T47D (cell line): ENCODE measurements around the gene LMBRD2.
"Not testable (repeated sequence)": the region's sequence is repeated elsewhere in the genome, so short reads cannot be mapped to it uniquely, and the experiment has no call there.

Experiments
- DNase-seq, 2 experiments: peaks; one replicate each; pipeline versions ENCODE4 v3.0.0 to v3.0.0-alpha.2; 2011 to 2012; ENCODE audit warnings: low read depth in 1 of 2, low spot score in 1 of 2
- JUND ChIP-seq: IDR thresholded peaks from 2 replicates; pipeline ENCODE4 v1.6.1; 2012; ENCODE audit warnings: low read depth
- in situ Hi-C: cut with HindIII; loops from 2 replicates; pipeline ENCODE4 v1.10.0; 2016; ENCODE audit warnings: low sequenced_read_pairs, low pct_unique_long_range_greater_than_20kb

The LMBRD2 gene

GRCh38 chr5:36156121-36156601 is 4.5 kb upstream of the LMBRD2 start:
- in situ Hi-C loops, result no loop called here
- DNase-seq, result no peak
- no peak for TF ChIP-seq JUND

GRCh38 chr5:36155291-36155690 is 3.6 kb upstream of the LMBRD2 start:
- no peak for TF ChIP-seq JUND
- in situ Hi-C loops, result no loop called here
- no peak for DNase-seq

GRCh38 chr5:36153726-36154125 is 2.0 kb upstream of the LMBRD2 start:
- no peak for TF ChIP-seq JUND
- no peak for DNase-seq
- in situ Hi-C loops, result no loop called here

- TF ChIP-seq JUND, result no peak
- DNase-seq, result no peak
- in situ Hi-C loops, result no loop called here
Measured at GRCh38 chr5:36153298-36153677, 1.6 kb upstream of the LMBRD2 start.

- TF ChIP-seq JUND, result no peak
- no peak for DNase-seq
- in situ Hi-C loops, result no loop called here
Measured at GRCh38 chr5:36152324-36153297, 924 bp upstream of the LMBRD2 start.

- in situ Hi-C loops, result no loop called here
- DNase-seq, result peak; percentile 26 to 58
- no peak for TF ChIP-seq JUND
Measured at GRCh38 chr5:36150676-36151433, 832 bp downstream of the LMBRD2 start.

- no peak for TF ChIP-seq JUND
- in situ Hi-C loops, result no loop called here
- DNase-seq, result no peak
Measured at GRCh38 chr5:36147681-36148080, 4.0 kb downstream of the LMBRD2 start.

GRCh38 chr5:36146390-36146789 is 5.3 kb downstream of the LMBRD2 start:
- in situ Hi-C loops, result no loop called here
- DNase-seq, result no peak
- TF ChIP-seq JUND, result no peak

GRCh38 chr5:36145311-36145710 is 6.4 kb downstream of the LMBRD2 start:
- in situ Hi-C loops, result no loop called here
- no peak for DNase-seq
- no peak for TF ChIP-seq JUND

- DNase-seq, result no peak
- in situ Hi-C loops, result no loop called here
- no peak for TF ChIP-seq JUND
Measured at GRCh38 chr5:36138900-36139683, 12.6 kb downstream of the LMBRD2 start.

- in situ Hi-C loops, result no loop called here
- TF ChIP-seq JUND, result no peak
- DNase-seq, result no peak
Measured at GRCh38 chr5:36136581-36136980, 15.1 kb downstream of the LMBRD2 start.

- in situ Hi-C loops, result no loop called here
- DNase-seq, result no peak
- TF ChIP-seq JUND, result no peak
Measured at GRCh38 chr5:36135988-36136387, 15.7 kb downstream of the LMBRD2 start.

GRCh38 chr5:36133009-36133408 is 18.7 kb downstream of the LMBRD2 start:
- not testable (repeated sequence) for DNase-seq

GRCh38 chr5:36129666-36130065 is 22.0 kb downstream of the LMBRD2 start:
- DNase-seq, in situ Hi-C loops: not testable (repeated sequence)

More at GRCh38 chr5:36133009-36133408, 18.7 kb downstream of the LMBRD2 start:
- in situ Hi-C loops, result not testable (repeated sequence)
